NK-92 (cell line): ENCODE measurements around the gene BCAS1.

Experiments used
- DNase-seq: peaks from one replicate; lab custom pipeline; 2025; ENCODE audit not compliant: unreplicated experiment; lab: John Stamatoyannopoulos, UW

BCAS1 gene

GRCh38 chr20:53967527-53967926, 102.9 kb downstream of the BCAS1 start:
- no peak for DNase-seq

- no peak for DNase-seq
These were observed 103.5 kb downstream of the BCAS1 start for GRCh38 chr20:53966774-53967398.

- DNase-seq: no peak
These were observed 105.7 kb downstream of the BCAS1 start for GRCh38 chr20:53964501-53965253.

- DNase-seq: no peak
These were observed 106.3 kb downstream of the BCAS1 start for GRCh38 chr20:53964067-53964466.

- DNase-seq: no peak
These were observed 106.8 kb downstream of the BCAS1 start for GRCh38 chr20:53963635-53964034.

- DNase-seq: no peak
These were observed 108.0 kb downstream of the BCAS1 start for GRCh38 chr20:53962388-53962787.

- DNase-seq: no peak
These were observed 108.9 kb downstream of the BCAS1 start for GRCh38 chr20:53961527-53961926.

GRCh38 chr20:53960579-53961272, 109.7 kb downstream of the BCAS1 start:
- no peak for DNase-seq

- no peak for DNase-seq
These were observed 110.3 kb downstream of the BCAS1 start for GRCh38 chr20:53959911-53960578.

- DNase-seq: no peak
These were observed 112.1 kb downstream of the BCAS1 start for GRCh38 chr20:53958260-53958659.

- no peak for DNase-seq
These were observed 112.8 kb downstream of the BCAS1 start for GRCh38 chr20:53957451-53958172.

GRCh38 chr20:53956013-53956715, 114.2 kb downstream of the BCAS1 start:
- no peak for DNase-seq

GRCh38 chr20:53954723-53955658, 115.4 kb downstream of the BCAS1 start:
- DNase-seq: no peak

GRCh38 chr20:53952528-53953096, 117.8 kb downstream of the BCAS1 start:
- no peak for DNase-seq

GRCh38 chr20:53950578-53950977, 119.8 kb downstream of the BCAS1 start:
- no peak for DNase-seq

GRCh38 chr20:53950031-53950430, 120.4 kb downstream of the BCAS1 start:
- no peak for DNase-seq

GRCh38 chr20:53949319-53949839, 121.0 kb downstream of the BCAS1 start:
- peak; percentile 13 for DNase-seq
